Stimulated activated CD4-positive, alpha-beta T cell treated with anti-CD3 and anti-CD28 coated beads, Interleukin-4, amount 100 ng/mL, for 1 hour (primary cell): ENCODE results near the gene ATP6AP2.
"Not testable (repeated sequence)": the region's sequence is repeated elsewhere in the genome, so short reads cannot be mapped to it uniquely, and the experiment has no call there.

Source experiments
- DNase-seq: peaks from one replicate; pipeline ENCODE4 v3.0.0-alpha.2; 2020

The ATP6AP2 gene

DNA sequence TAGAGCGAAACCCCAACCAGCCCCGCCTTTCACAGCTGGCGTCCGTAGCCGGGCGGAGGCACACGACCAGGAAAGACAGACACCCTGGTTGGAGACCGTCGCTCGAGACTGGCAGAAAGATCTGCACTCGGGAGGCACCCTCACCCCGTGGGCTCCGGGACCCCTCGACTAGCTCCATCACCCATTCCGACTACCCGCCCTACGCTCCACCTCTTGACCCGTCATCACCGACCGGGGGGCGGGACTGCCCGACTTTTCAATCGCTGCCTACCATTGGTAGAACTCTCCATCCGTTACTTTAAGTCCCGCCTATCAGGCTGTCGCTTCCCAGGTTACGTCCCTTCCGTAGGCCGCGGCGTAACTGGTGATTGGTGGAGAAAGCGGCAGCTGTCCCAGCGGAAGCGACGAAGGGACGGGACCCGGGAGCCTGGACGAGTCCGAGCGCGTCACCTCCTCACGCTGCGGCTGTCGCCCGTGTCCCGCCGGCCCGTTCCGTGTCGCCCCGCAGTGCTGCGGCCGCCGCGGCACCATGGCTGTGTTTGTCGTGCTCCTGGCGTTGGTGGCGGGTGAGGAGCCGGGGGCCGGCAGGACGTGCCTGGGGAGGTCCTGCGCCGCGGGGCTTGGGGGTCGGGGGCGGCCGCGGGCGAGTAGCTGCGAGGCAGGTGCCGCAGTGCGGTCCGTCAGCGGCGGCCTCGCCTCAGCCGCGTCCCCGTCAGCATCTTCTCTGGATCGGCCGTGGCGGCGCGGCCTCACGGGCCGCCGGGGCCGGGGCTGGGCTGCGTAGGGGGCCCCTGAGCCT, at the start of gene ATP6AP2:
Gene ATP6AP2, plus strand, starts transcription at position 434 of the 799 bp plus-strand sequence. Its CDS starts 96 bp downstream, at position 530.
- peak; percentile 82 for DNase-seq

DNA sequence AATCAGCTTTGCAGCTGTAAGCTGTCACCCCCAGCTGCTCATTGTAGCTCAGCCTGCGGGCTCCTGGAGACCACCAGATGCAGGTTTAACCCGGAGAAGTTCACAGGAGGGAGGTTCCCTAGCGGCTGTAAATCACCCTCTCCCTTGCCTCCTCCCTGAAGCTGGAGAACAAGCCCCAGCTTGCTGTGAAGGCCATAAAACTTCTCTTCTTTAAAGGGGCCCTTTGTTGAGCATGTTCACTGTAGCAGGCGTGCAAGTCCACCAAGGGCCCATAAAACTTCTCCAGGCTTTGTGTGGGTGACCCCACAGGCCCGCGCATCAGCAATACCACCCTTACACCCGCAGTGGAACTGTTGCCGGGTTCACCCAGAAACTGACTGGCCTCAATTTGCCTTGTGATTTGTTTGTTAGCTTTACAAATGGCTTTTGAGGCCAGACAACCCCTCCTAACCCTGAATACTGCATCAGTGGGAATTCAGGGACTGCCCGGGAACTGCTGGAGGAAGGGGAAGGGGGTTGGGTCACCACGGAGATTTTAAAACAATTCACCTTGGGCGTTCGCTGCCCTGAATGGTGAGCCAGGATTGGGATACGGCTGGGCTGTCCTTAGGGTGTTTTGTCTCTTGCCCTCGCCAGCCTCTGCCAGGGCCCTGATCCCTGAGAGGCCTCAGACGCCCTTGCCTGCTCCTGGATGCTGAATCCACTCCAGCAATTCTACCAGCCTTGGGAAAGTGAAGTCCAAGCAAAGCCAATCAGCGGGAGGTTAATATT, 49.5 kb upstream of the ATP6AP2 start:
- DNase-seq: no peak

- DNase-seq: no peak
Measured at GRCh38 chrX:40537310-40537709, 43.5 kb upstream of the ATP6AP2 start.

DNA sequence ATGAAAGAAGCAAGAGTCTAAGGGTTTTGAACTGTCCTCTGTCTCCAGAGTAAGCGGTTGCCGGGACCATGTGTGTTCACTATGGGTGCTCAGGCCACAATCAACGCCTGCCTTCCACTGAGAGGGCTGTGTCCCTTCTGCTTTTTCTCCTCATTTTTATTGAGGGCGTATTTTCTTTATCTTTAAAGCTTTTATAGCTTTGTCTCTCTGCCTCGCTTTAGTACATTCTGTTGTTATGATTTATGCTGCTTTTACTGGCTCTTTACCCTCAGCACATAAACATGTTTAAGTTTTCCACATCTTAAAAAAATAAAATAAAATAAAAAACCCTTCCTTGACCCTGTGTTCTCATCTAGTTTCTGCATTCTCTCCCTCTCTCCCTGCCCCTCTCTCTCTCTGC, 42.4 kb upstream of the ATP6AP2 start:
- no peak for DNase-seq

DNA sequence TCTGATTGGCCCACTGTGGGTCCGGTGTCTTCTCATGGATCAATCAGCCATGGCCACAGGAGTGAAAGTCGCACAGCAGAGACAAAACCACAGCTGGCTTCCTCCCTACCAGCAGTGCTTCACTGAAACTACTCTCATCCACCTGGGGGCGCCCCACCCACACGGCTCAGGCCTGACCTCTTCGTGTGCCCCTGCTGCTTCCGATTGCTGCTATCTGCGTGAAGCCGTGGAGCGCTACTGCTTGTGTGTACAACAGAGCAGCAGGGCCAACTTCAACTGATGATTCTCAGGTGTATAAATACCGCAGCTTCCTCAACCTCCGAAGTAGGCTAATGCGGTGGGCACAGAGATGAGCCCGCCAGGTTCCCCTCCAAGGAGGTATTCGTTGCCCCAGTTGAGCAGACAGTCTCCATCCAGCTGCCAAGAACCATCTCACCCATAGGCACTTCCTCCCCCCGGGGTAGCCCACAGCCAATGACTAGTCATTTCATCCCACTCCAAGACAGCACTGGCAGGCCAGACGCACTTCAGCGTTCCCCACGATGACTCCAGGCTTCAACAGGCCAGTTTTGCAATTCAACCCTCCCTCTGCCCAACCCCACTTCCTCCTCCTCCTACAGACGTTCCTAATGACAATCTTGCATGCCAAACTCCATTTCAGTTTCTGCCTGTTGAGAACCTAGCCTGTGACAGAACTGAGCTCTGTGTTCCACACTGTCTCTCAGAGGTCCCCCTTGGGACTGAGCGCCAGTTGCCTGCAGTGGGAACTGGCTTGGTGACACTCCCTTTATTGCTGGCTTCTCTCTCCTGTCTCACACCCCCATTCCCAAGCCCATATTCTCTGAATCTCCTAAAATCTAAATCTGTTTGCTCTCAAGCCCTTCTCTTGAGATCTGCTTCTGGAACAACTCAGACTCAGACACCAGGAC, 41.3 kb upstream of the ATP6AP2 start:
- peak; percentile 58 for DNase-seq

- DNase-seq: no peak
Measured at GRCh38 chrX:40542208-40542607, 38.6 kb upstream of the ATP6AP2 start.

- DNase-seq: no peak
Measured at GRCh38 chrX:40542972-40543371, 37.8 kb upstream of the ATP6AP2 start.

DNA sequence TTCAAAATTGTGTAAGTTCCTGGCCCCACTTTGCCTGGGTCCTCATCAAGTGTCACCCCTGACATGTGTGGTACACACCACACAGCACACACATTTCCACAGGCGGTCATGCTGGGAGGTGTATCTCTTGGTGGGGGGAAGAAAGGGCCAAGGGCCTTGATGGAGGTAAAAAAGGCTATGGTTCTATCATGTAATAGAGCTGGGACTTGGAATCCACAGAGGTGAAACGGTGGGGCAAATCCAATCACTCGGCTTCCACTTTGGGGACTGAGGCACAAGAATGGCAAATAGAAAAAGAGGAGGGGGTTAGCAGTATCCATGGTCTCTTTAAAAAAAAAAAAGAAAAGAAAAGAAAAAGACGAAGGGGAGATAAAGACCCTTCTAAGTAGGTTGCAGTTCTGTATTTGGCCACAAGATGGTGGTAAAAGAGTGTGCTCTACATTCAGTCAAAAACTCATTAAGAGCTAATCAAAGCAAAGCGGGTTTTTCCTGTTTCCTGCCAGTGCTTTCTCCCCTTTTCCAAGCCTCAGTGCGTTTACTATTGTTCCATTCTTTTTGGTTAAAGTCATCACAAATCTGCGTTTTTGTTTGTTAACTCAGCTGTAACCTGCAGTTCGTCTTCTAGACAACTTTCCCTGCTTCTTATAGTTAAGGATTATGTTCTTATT, 37.0 kb upstream of the ATP6AP2 start:
- DNase-seq: no peak

GRCh38 chrX:40544343-40545266, 36.2 kb upstream of the ATP6AP2 start:
- no peak for DNase-seq

DNA sequence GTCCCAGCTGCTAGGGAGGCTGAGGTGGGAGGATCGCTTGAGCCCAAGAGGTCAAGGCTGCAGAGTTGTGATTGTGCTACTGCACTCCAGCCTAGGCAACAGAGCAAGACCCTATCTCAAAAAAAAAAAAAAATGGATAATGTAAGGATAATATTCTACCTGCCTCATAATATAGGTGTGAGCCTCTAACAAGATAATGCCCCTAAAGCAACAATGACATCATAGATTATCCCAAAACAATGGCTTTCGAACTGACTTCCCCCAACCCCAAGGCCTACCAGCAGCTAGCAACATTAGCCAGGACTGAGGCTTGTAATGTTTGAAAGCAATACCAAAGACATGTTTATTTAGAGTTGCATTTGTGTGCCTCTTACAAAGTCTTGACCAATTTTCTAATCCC, 33.9 kb upstream of the ATP6AP2 start:
- DNase-seq: no peak

DNA sequence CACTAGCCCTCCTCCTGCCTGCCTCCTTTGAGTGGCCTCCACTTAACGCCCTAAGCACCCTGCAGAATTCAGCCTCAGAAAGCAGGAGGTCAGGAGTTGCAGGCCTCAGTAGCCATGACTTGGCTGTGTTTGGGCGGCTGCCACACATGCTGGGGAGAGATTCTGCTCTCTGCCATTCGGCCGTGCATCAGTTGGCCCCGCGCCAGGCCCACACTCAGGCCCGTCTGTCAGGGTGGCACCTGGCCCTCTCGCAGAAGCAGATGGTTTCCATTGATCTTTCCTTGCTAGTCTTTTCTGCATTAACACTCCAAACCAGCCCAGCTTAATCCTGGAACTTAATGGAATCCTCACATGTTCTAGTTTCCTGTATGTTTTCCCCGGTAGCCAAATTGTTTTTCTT, 30.7 kb upstream of the ATP6AP2 start:
- DNase-seq: no peak

DNA sequence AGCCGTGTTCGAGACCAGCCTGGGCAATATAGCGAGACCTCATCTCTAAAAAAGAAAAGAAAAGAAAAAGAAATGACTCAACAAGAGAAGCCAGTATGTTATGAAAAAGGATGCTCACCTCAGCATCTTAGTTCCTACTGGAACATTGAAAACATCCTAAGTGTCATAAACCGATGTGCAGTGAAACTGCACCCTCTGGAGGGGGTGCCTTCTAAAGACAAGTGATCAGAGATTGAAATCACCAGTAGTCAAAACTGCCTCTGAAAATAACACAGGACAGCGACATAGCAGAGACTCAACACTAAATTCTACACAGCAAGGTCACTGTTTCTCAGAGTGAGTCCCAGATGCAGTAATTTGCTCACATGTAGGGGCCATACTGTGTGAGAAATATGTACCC, 28.0 kb upstream of the ATP6AP2 start:
- DNase-seq: no peak

DNA sequence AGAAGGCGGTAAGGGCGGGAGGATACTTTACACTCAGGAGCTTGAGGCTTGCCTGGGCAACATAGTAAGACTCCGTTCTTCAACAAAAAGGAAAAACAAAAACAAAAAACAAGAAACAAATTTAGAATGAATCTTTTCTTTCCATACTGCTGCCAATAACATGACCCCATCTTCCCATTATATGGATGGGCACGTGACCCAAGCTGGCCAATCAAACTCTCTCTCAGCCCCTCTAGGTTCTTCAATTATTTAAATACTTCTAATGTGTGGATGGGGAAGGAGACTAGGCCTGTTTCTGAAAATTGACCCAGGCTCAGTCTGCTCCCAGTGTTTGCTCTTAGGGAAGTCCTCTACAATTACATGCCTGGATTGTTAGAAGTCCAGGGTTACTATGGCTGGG, 22.2 kb upstream of the ATP6AP2 start:
- DNase-seq: no peak

DNA sequence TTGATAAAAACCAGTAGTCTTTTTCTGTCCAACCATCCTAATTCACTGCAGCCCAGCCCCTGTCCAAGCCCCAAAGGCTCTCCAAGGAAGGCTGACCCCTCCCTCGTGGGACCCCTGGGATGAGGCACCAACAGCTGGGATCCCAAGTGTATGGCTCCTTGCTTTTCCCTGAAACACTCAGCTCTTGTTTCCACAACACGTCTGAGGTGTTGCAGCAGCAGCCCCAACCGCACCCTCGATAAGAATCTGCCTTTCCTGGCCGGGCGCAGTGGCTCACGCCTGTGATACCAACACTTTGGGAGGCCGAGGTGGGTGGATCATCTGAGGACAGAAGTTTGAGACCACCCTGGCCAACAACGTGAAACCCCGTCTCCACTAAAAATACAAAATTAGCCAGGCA, 17.0 kb upstream of the ATP6AP2 start:
- no peak for DNase-seq

- no peak for DNase-seq
Measured at GRCh38 chrX:40564447-40564846, 16.3 kb upstream of the ATP6AP2 start.

DNA sequence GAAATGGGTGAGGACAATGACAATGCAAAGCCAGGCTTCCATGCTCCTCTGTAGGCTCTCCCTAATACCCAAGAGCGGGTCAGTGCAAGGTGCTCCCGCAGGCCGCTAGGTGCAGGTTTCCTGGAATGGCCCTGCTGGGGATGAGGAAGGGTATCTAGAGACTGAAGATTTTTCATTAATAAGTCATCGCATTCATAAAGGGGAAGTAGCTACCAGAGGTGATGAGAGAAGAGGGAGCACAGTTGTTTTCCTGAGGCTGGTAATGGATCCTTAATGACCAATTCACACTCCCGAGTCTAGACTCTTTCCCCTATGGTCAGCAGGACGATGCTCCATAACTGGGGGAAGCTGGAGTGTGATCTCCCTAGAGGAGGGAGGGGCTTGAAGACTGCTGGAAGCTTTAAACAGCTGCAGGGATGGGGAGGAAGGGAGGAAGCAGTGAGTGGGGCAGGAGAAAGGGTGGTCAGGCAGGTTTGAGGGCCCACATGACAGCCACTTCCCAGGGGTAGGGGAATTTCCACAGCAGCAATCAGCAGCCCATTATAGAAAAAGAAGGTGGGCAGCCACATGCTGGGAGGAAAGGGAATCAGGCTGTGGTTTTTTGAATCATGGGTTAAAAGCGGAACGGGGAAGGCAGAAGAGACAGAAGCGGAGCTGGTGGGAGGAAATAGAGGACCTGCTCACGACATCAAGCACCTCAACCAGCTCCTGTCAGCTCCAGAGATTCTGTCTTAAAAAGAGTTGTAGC, 10.2 kb upstream of the ATP6AP2 start:
- DNase-seq: peak; percentile 11

- DNase-seq: peak; percentile 17
Measured at GRCh38 chrX:40571164-40571563, 9.6 kb upstream of the ATP6AP2 start.

GRCh38 chrX:40571600-40571999, 9.2 kb upstream of the ATP6AP2 start:
- DNase-seq: no peak

- DNase-seq: peak; percentile 16
Measured at GRCh38 chrX:40573763-40574162, 7.0 kb upstream of the ATP6AP2 start.

DNA sequence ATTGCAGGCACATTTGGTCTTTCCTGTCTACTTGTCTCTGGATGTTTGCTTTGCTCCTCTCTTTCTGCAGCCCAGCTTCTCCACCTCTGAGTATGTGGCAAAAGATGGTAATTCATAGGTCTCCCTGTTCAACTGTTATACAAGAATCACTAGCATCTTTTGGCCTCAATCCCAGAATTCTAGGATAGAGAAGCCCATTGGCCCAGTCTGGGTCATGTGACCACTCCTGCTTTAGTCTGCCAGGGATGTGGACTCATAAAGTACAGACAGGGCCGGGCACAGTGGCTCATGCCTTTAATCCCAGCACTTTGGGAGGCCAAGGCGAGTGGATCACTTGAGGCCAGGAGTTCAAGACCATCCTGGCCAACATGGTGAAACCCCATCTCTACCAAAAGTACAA, 5.4 kb upstream of the ATP6AP2 start:
- not testable (repeated sequence) for DNase-seq

DNA sequence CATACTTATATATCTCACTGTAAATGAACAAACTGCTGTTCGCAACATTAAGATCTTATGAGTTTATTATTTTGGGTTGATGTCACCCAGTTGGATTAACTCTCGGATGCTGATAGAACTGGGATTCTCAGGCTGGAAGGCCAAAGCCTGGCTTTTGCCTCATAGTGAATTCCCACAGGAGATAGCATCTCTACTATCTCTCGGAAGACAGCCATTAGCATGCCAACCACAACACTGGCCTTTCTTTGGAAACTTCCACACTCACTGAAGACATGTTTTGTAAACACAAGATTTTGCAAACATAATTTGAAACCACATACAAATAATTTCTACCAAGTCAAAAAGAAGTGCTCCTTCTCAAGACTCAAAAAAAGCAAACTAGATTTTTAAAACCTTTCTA, 4.5 kb upstream of the ATP6AP2 start:
- DNase-seq: no peak
